ENCODE data around the gene NFKB1. TPM values are rescaled to one million over a fixed set of nuclear protein-coding genes. Genes with fewer than 3 reads are reported as not detected.

Gene NFKB1
- total RNA-seq, 5 donors from 2014 or later (not counting 1 experiment from before 2014, with no cell fraction given) = 83.0 to 185 (median 92.1) TPM

- Mint-ChIP-seq H3K36me3 (peaks cover 31% of the 10 kb centered on the region), H3K4me3 (peak overlapping the region in 1 of 3 donors; percentile 12), H3K27ac (peak overlapping the region; percentile 18 to 74), H3K9me3 (no peaks in the 10 kb centered on the region), H3K27me3 (no peaks in the 10 kb centered on the region), H3K4me1 (peaks cover 43 to 54% (median 50%) of the 10 kb centered on the region in 3 donors)
- POLR2A ChIA-PET = interaction anchor here in 1 of 2 donors (0.6 to 1.2 kb wide), 2 partner anchors 12 to 58 kb away, joined by 4 to 13 read pairs; no protein-coding TSS in a partner anchor
- Histone ChIP-seq H3K4me3 (ENCODE audit: control insufficient read depth in 1 of 2, extremely low read depth in 1 of 2, low read length in 1 of 2) (no peak overlapping the region), H3K27ac (ENCODE audit: low read length) (no peak overlapping the region), H3K36me3 (ENCODE audit: control insufficient read depth in 2 of 2, extremely low read depth in 1 of 2, insufficient read depth in 1 of 2, low read length in 1 of 2) (peaks cover 0 to 9% of the 10 kb centered on the region in 2 donors), H3K9me3 (no peaks in the 10 kb centered on the region), H3K27me3 (replicated peaks in 1 of 2; ENCODE audit: control insufficient read depth in 2 of 2, extremely low read depth in 1 of 2, insufficient read depth in 2 of 2, low read length in 1 of 2) (no peaks in the 10 kb centered on the region), H3K4me1 (ENCODE audit: control insufficient read depth in 1 of 2, extremely low read depth in 1 of 2, insufficient read depth in 2 of 2, low read length in 2 of 2) (peaks cover 15 to 16% of the 10 kb centered on the region in 2 experiments)
- no CpG with 5 or more reads among the region's 1 CpG for WGBS (ENCODE audit: insufficient coverage)
- ATAC-seq (replicated peaks in 1 of 4) (no peak), DNase-seq (no peak)
- CTCF ChIA-PET = no interaction called here
Observed at GRCh38 chr4:102553982-102554381, 52.8 kb downstream of the NFKB1 start.

- CTCF ChIA-PET = no interaction called here
- peaks cover 30% of the 10 kb centered on the region for H3K36me3 Mint-ChIP-seq
- ATAC-seq (replicated peaks in 1 of 4) = no peak
Observed at GRCh38 chr4:102554482-102554881, 53.3 kb downstream of the NFKB1 start.

GRCh38 chr4:102554992-102555391, 53.8 kb downstream of the NFKB1 start:
- Histone ChIP-seq H3K27ac (ENCODE audit: low read length) (no peak overlapping the region), H3K9me3 (no peaks in the 10 kb centered on the region), H3K36me3 (ENCODE audit: control insufficient read depth in 2 of 2, extremely low read depth in 1 of 2, insufficient read depth in 1 of 2, low read length in 1 of 2) (peaks cover 0 to 6% of the 10 kb centered on the region in 2 donors), H3K4me3 (ENCODE audit: control insufficient read depth in 1 of 2, extremely low read depth in 1 of 2, low read length in 1 of 2) (no peak overlapping the region), H3K4me1 (ENCODE audit: control insufficient read depth in 1 of 2, extremely low read depth in 1 of 2, insufficient read depth in 2 of 2, low read length in 2 of 2) (peaks cover 15 to 19% of the 10 kb centered on the region in 2 experiments), H3K27me3 (replicated peaks in 1 of 2; ENCODE audit: control insufficient read depth in 2 of 2, extremely low read depth in 1 of 2, insufficient read depth in 2 of 2, low read length in 1 of 2) (no peaks in the 10 kb centered on the region)
- H3K36me3 Mint-ChIP-seq = peaks cover 28% of the 10 kb centered on the region
- DNase-seq = no peak
- CTCF ChIA-PET = interaction anchor here in 1 of 2 donors (1.1 kb wide), 1 partner anchor 54 kb away, joined by 3 read pairs; no protein-coding TSS in a partner anchor
- H3K27me3 Mint-ChIP-seq = no peaks in the 10 kb centered on the region
- H3K9me3 Mint-ChIP-seq = no peaks in the 10 kb centered on the region
- H3K4me3 Mint-ChIP-seq = no peak overlapping the region
- POLR2A ChIA-PET = interaction anchor here in 1 of 2 donors (1.2 kb wide), 1 partner anchor 57 kb away, joined by 4 read pairs; no protein-coding TSS in a partner anchor
- H3K4me1 Mint-ChIP-seq = peaks cover 40 to 57% (median 50%) of the 10 kb centered on the region in 3 donors
- ATAC-seq (replicated peaks in 1 of 4) = no peak
- H3K27ac Mint-ChIP-seq = no peak overlapping the region

More at GRCh38 chr4:102554482-102554881, 53.3 kb downstream of the NFKB1 start:
- H3K4me3 ChIP-seq (ENCODE audit: control insufficient read depth in 1 of 2, extremely low read depth in 1 of 2, low read length in 1 of 2) = no peak overlapping the region
- DNase-seq = no peak
- POLR2A ChIA-PET = interaction anchor here in 1 of 2 donors (1.2 kb wide), 1 partner anchor 57 kb away, joined by 4 read pairs; no protein-coding TSS in a partner anchor
- Mint-ChIP-seq H3K4me3 (no peak overlapping the region), H3K27ac (peak overlapping the region; percentile 5 to 52), H3K9me3 (no peaks in the 10 kb centered on the region), H3K27me3 (no peaks in the 10 kb centered on the region), H3K4me1 (peaks cover 42 to 57% (median 50%) of the 10 kb centered on the region in 3 donors)
- WGBS (ENCODE audit: insufficient coverage) = 94% methylated on average over 3 of the region's 5 CpGs
- H3K27me3 ChIP-seq (replicated peaks in 1 of 2; ENCODE audit: control insufficient read depth in 2 of 2, extremely low read depth in 1 of 2, insufficient read depth in 2 of 2, low read length in 1 of 2) = no peaks in the 10 kb centered on the region
- peaks cover 0 to 9% of the 10 kb centered on the region in 2 donors for H3K36me3 ChIP-seq (ENCODE audit: control insufficient read depth in 2 of 2, extremely low read depth in 1 of 2, insufficient read depth in 1 of 2, low read length in 1 of 2)
- H3K4me1 ChIP-seq (ENCODE audit: control insufficient read depth in 1 of 2, extremely low read depth in 1 of 2, insufficient read depth in 2 of 2, low read length in 2 of 2) = peaks cover 15 to 16% of the 10 kb centered on the region in 2 experiments
- H3K9me3 ChIP-seq = no peaks in the 10 kb centered on the region
- H3K27ac ChIP-seq (ENCODE audit: low read length) = no peak overlapping the region

- ChIA-PET POLR2A (no interaction called here), CTCF (interaction anchor here in 1 of 2 donors (0.7 kb wide), 1 partner anchor 207 kb away, joined by 6 read pairs; no protein-coding TSS in a partner anchor)
- Histone ChIP-seq H3K4me3 (ENCODE audit: control insufficient read depth in 1 of 2, extremely low read depth in 1 of 2, low read length in 1 of 2) (no peak overlapping the region), H3K9me3 (no peaks in the 10 kb centered on the region), H3K27ac (ENCODE audit: low read length) (no peak overlapping the region), H3K36me3 (ENCODE audit: control insufficient read depth in 2 of 2, extremely low read depth in 1 of 2, insufficient read depth in 1 of 2, low read length in 1 of 2) (no peaks in the 10 kb centered on the region), H3K27me3 (replicated peaks in 1 of 2; ENCODE audit: control insufficient read depth in 2 of 2, extremely low read depth in 1 of 2, insufficient read depth in 2 of 2, low read length in 1 of 2) (no peaks in the 10 kb centered on the region), H3K4me1 (ENCODE audit: control insufficient read depth in 1 of 2, extremely low read depth in 1 of 2, insufficient read depth in 2 of 2, low read length in 2 of 2) (peaks cover 6 to 11% of the 10 kb centered on the region in 2 experiments)
- Mint-ChIP-seq H3K4me3 (no peak overlapping the region), H3K4me1 (peaks cover 40 to 56% (median 49%) of the 10 kb centered on the region in 3 donors), H3K27ac (no peak overlapping the region), H3K27me3 (no peaks in the 10 kb centered on the region), H3K9me3 (no peaks in the 10 kb centered on the region), H3K36me3 (peaks cover 30% of the 10 kb centered on the region)
- DNase-seq (no peak), ATAC-seq (replicated peaks in 1 of 4) (peak in 1 of 4 experiments; percentile 3)
- no CpG with 5 or more reads among the region's 2 CpGs for WGBS (ENCODE audit: insufficient coverage)
Observed at GRCh38 chr4:102557636-102558035, 56.5 kb downstream of the NFKB1 start.

GRCh38 chr4:102560115-102560514, 59.0 kb downstream of the NFKB1 start:
- peak overlapping the region; percentile 86 to 88 for H3K27ac Mint-ChIP-seq
- Histone ChIP-seq H3K27me3 (replicated peaks in 1 of 2; ENCODE audit: control insufficient read depth in 2 of 2, extremely low read depth in 1 of 2, insufficient read depth in 2 of 2, low read length in 1 of 2) (no peaks in the 10 kb centered on the region), H3K27ac (ENCODE audit: low read length) (peak overlapping the region; percentile 26), H3K4me1 (ENCODE audit: control insufficient read depth in 1 of 2, extremely low read depth in 1 of 2, insufficient read depth in 2 of 2, low read length in 2 of 2) (peaks cover 0 to 11% of the 10 kb centered on the region in 2 experiments), H3K4me3 (ENCODE audit: control insufficient read depth in 1 of 2, extremely low read depth in 1 of 2, low read length in 1 of 2) (no peak overlapping the region), H3K36me3 (ENCODE audit: control insufficient read depth in 2 of 2, extremely low read depth in 1 of 2, insufficient read depth in 1 of 2, low read length in 1 of 2) (peaks cover 0 to 3% of the 10 kb centered on the region in 2 donors), H3K9me3 (no peaks in the 10 kb centered on the region)
- ATAC-seq (replicated peaks in 1 of 4) = peak in 1 of 4 experiments; percentile 36
- H3K9me3 Mint-ChIP-seq = no peaks in the 10 kb centered on the region
- CTCF ChIA-PET = interaction anchor here in 1 of 2 donors (0.9 to 1.2 kb wide), 3 partner anchors 13 to 25 kb away, joined by 3 read pairs; no protein-coding TSS in a partner anchor
- H3K27me3 Mint-ChIP-seq = no peaks in the 10 kb centered on the region
- no peak for DNase-seq
- peaks cover 45 to 62% (median 48%) of the 10 kb centered on the region in 3 donors for H3K4me1 Mint-ChIP-seq
- WGBS (ENCODE audit: insufficient coverage) = no CpG with 5 or more reads among the region's 5 CpGs
- H3K36me3 Mint-ChIP-seq = peaks cover 39% of the 10 kb centered on the region
- POLR2A ChIA-PET = interaction anchor here (0.5 to 1.0 kb wide), 6 partner anchors 8 to 1259 kb away, joined by 3 to 9 read pairs (median 4); partner anchors contain the start of genes MANBA (in 1 of the 2) and NFKB1 (in 1 of the 2)
- H3K4me3 Mint-ChIP-seq = peak overlapping the region; percentile 69 to 76 (median 70)

- Mint-ChIP-seq H3K4me3 (peak overlapping the region; percentile 69 to 76 (median 70)), H3K27me3 (no peaks in the 10 kb centered on the region), H3K9me3 (no peaks in the 10 kb centered on the region), H3K36me3 (peaks cover 39% of the 10 kb centered on the region), H3K4me1 (peaks cover 51 to 67% (median 54%) of the 10 kb centered on the region in 3 donors), H3K27ac (peak overlapping the region; percentile 86 to 88)
- Histone ChIP-seq H3K27ac (ENCODE audit: low read length) (peak overlapping the region; percentile 26), H3K36me3 (ENCODE audit: control insufficient read depth in 2 of 2, extremely low read depth in 1 of 2, insufficient read depth in 1 of 2, low read length in 1 of 2) (peaks cover 0 to 3% of the 10 kb centered on the region in 2 donors), H3K4me1 (ENCODE audit: control insufficient read depth in 1 of 2, extremely low read depth in 1 of 2, insufficient read depth in 2 of 2, low read length in 2 of 2) (peaks cover 0 to 11% of the 10 kb centered on the region in 2 experiments), H3K27me3 (replicated peaks in 1 of 2; ENCODE audit: control insufficient read depth in 2 of 2, extremely low read depth in 1 of 2, insufficient read depth in 2 of 2, low read length in 1 of 2) (no peaks in the 10 kb centered on the region), H3K9me3 (no peaks in the 10 kb centered on the region), H3K4me3 (ENCODE audit: control insufficient read depth in 1 of 2, extremely low read depth in 1 of 2, low read length in 1 of 2) (no peak overlapping the region)
- CTCF ChIA-PET = interaction anchor here (1.0 to 1.2 kb wide), 3 partner anchors 17 to 26 kb away, joined by 3 read pairs; no protein-coding TSS in a partner anchor
- DNase-seq (no peak), ATAC-seq (replicated peaks in 1 of 4) (no peak)
- POLR2A ChIA-PET = interaction anchor here (0.6 to 1.0 kb wide), 5 partner anchors 13 to 1260 kb away, joined by 3 to 9 read pairs (median 4); partner anchors contain the start of gene MANBA (in 1 of the 2)
- WGBS (ENCODE audit: insufficient coverage) = no CpG with 5 or more reads among the region's 4 CpGs
Observed at GRCh38 chr4:102560571-102561341, 59.6 kb downstream of the NFKB1 start.

All from T-cell (primary cell).